DMS79 (cell line): ENCODE data around the gene NNAT.

ENCODE experiments used
- DNase-seq: peaks from one replicate; lab custom pipeline; 2025; lab: John Stamatoyannopoulos, UW

NNAT gene

DNA sequence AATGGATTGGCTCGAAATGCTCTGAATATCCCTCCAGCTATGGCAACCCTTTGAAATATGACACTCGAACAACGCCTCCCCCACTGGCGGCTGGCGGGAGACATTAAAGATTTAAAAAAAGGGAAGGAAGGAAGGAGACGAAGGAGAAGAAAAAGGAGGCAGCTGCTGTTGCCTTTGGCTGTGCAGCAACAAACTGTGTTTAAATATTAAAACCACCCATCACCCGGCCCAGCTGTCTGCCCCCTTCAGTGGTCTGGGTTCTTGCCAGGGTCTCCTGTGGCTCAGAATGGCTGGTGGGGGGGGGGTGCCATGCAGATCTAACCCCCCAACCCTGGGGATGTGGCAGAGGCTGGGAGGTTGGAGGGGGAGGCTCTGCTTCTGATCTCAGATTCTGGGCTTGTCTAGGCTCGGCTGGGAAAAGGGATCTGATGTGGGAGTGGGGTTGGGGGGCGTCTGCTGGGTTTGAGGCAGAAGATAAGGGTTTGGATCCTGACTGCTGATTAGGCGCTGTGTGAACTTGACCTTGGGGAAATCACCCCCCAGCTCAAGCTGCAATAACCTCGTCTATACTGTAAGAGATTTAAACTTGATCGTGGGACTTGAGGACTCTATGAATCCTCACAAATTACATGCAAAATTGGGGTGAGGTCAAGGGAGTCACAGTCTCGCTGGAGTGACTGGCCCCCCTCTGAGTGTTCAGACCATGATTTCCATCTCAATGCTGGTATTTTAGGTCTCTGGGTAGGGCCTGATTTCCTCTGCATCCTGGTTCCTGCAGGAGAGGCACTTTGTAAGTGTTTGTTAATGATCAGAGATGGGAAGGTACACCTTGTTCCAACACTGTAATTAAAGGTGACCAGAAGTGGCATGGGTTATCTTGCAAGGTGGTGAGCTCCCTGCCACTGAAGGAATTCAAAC lies 46.9 kb downstream of the NNAT start:
- peak; percentile 28 for DNase-seq

DNA sequence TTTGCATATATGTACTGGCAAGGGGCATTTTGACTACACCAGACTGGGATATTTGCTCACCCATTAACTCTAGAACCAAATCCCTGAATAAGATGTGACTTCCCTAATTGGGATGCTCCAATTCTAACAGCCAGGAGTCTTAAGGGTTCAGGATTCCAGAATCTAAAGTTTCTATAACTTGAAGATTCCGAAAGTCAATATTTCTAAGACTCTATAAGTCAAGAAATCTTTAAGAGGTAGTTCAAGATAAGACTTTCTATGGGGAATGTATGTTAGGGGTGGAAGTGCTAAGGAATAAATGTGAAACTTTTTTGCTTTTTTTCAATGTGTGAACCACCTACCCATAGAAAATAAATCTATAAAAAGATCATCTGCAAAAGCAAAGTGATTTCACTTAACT lies 49.4 kb downstream of the NNAT start:
- no peak for DNase-seq

DNA sequence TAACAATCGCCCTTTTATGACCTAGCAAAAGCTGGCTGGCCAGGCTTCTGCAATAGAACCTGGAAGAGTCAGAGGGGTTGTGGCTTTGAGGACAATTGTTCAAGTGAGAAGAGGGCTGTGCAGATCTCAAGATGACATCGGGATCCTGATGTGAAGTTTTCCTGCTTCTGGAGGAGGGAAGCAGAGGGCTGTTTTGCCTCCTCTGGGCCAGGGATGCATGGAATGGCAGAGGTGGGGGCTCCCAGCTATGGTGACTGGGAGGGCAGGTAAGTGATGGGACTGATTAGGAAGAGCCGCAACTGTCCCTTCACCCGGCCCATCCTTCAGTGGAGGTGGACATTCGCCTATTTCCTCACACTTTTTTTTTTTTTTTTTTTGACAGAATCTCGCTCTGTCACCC lies 50.0 kb downstream of the NNAT start:
- no peak for DNase-seq
